Measurements from ENCODE around the gene FBXO31. TPM values are rescaled to one million over a fixed set of nuclear protein-coding genes. Genes with fewer than 3 reads are reported as not detected.
A peak's percentile ranks its signal among the peaks of the same experiment; 100 is the strongest.

Gene FBXO31
- total and polyA plus RNA-seq, 2 donors from 2014 or later, result 12.5 to 34.9 TPM

GRCh38 chr16:87334651-87335624 lies 48.6 kb downstream of the FBXO31 start:
- no peak for FAIRE-seq
- Histone ChIP-seq H3K36me3 (ENCODE audit: control insufficient read depth in 2 of 3, insufficient read depth in 3 of 3, low read length in 3 of 3) (peaks cover 0 to 19% (median 18%) of the 10 kb centered on the region in 3 donors), H3K4me3 (ENCODE audit: low read length in 3 of 3) (no peak overlapping the region), H3K4me1 (ENCODE audit: control insufficient read depth in 2 of 3, insufficient read depth in 2 of 3, low read depth in 1 of 3, low read length in 3 of 3) (no peaks in the 10 kb centered on the region), H3K9me3 (ENCODE audit: control insufficient read depth in 2 of 3, insufficient read depth in 1 of 3, low read length in 3 of 3) (no peaks in the 10 kb centered on the region), H3K9ac (ENCODE audit: low read length in 3 of 3) (no peak overlapping the region), H3K27me3 (ENCODE audit: control insufficient read depth, insufficient read depth, low read length) (no peaks in the 10 kb centered on the region), H3K27ac (ENCODE audit: low read depth in 2 of 2, low read length in 2 of 2) (no peak overlapping the region)
- intact Hi-C loops (cut with DNase I), result no loop called here
- TF ChIP-seq, protein P1, sequence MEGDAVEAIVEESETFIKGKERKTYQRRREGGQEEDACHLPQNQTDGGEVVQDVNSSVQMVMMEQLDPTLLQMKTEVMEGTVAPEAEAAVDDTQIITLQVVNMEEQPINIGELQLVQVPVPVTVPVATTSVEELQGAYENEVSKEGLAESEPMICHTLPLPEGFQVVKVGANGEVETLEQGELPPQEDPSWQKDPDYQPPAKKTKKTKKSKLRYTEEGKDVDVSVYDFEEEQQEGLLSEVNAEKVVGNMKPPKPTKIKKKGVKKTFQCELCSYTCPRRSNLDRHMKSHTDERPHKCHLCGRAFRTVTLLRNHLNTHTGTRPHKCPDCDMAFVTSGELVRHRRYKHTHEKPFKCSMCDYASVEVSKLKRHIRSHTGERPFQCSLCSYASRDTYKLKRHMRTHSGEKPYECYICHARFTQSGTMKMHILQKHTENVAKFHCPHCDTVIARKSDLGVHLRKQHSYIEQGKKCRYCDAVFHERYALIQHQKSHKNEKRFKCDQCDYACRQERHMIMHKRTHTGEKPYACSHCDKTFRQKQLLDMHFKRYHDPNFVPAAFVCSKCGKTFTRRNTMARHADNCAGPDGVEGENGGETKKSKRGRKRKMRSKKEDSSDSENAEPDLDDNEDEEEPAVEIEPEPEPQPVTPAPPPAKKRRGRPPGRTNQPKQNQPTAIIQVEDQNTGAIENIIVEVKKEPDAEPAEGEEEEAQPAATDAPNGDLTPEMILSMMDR (IDR thresholded peaks at IDR 0.05; ENCODE audit: borderline replicate concordance, extremely low read depth, insufficient read depth), result no peak
- DNase-seq, result peak in 1 of 5 donors; percentile 66

DNA sequence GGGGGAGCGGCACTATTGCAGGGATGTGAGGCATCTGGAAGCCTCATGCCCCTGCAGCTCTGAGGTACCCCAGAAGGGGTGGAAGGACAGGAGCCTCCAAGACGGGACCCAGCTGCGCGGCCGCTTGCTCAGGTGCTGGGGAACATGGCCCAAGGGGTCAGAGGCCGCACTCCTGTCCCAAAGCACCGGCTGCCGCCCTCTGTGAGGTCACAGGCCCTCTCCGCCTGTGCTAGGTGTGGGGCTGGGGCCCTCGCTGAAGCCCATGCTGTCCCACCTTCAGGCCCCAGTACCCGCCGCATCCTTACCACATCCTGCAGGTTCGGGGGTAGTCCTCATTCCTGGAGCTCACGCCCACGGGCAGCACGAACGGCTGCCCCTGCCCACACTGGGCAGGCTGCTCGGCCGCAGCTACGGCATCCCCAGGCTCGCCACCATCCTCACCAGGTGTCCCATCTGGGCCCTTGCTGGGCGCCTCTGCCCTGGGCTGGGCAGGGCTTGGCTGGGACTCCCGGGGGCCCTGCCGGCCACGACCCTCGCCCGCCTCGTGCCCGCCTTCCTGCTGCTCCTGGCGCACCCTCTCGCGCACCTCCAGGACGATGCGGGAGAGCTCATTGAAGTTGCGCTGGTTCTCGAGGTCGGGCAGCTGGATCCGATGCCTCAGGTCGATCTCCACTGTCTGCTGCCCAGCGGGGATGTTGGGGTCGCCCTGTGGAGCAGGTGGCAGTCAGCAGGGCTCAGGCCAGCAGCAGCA lies 49.8 kb downstream of the FBXO31 start:
- FAIRE-seq, result no peak
- Histone ChIP-seq H3K4me3 (ENCODE audit: low read length in 3 of 3) (no peak overlapping the region), H3K27ac (ENCODE audit: low read depth in 2 of 2, low read length in 2 of 2) (no peak overlapping the region), H3K4me1 (ENCODE audit: control insufficient read depth in 2 of 3, insufficient read depth in 2 of 3, low read depth in 1 of 3, low read length in 3 of 3) (no peaks in the 10 kb centered on the region), H3K9ac (ENCODE audit: low read length in 3 of 3) (no peak overlapping the region), H3K9me3 (ENCODE audit: control insufficient read depth in 2 of 3, insufficient read depth in 1 of 3, low read length in 3 of 3) (no peaks in the 10 kb centered on the region), H3K27me3 (ENCODE audit: control insufficient read depth, insufficient read depth, low read length) (no peaks in the 10 kb centered on the region), H3K36me3 (ENCODE audit: control insufficient read depth in 2 of 3, insufficient read depth in 3 of 3, low read length in 3 of 3) (peaks cover 0 to 29% (median 13%) of the 10 kb centered on the region in 3 donors)
- intact Hi-C loops (cut with DNase I), result no loop called here
- DNase-seq, result peak in 1 of 5 donors; percentile 68
- TF ChIP-seq, protein P1 (IDR thresholded peaks at IDR 0.05; ENCODE audit: borderline replicate concordance, extremely low read depth, insufficient read depth), result no peak

- Histone ChIP-seq H3K9ac (ENCODE audit: low read length in 3 of 3) (no peak overlapping the region), H3K27ac (ENCODE audit: low read depth in 2 of 2, low read length in 2 of 2) (no peak overlapping the region), H3K27me3 (ENCODE audit: control insufficient read depth, insufficient read depth, low read length) (no peaks in the 10 kb centered on the region), H3K9me3 (ENCODE audit: control insufficient read depth in 2 of 3, insufficient read depth in 1 of 3, low read length in 3 of 3) (no peaks in the 10 kb centered on the region), H3K4me1 (ENCODE audit: control insufficient read depth in 2 of 3, insufficient read depth in 2 of 3, low read depth in 1 of 3, low read length in 3 of 3) (no peaks in the 10 kb centered on the region), H3K4me3 (ENCODE audit: low read length in 3 of 3) (no peak overlapping the region), H3K36me3 (ENCODE audit: control insufficient read depth in 2 of 3, insufficient read depth in 3 of 3, low read length in 3 of 3) (peaks cover 0 to 29% (median 15%) of the 10 kb centered on the region in 3 donors)
- TF ChIP-seq, protein P1 (IDR thresholded peaks at IDR 0.05; ENCODE audit: borderline replicate concordance, extremely low read depth, insufficient read depth), result no peak
- DNase-seq (peak in 2 of 5 donors; percentile 40 to 65), FAIRE-seq (no peak)
- intact Hi-C loops (cut with DNase I), result no loop called here
Observed at GRCh38 chr16:87333101-87333500, 50.5 kb downstream of the FBXO31 start.

Data from kidney (tissue), 14 donors.